Measurements from ENCODE around the gene NCKAP5. TPM values are rescaled to one million over a fixed set of nuclear protein-coding genes. Genes with fewer than 3 reads are reported as not detected.

The NCKAP5 gene
- 0.55 and 0.69 TPM in 2 replicates for total RNA-seq

DNA sequence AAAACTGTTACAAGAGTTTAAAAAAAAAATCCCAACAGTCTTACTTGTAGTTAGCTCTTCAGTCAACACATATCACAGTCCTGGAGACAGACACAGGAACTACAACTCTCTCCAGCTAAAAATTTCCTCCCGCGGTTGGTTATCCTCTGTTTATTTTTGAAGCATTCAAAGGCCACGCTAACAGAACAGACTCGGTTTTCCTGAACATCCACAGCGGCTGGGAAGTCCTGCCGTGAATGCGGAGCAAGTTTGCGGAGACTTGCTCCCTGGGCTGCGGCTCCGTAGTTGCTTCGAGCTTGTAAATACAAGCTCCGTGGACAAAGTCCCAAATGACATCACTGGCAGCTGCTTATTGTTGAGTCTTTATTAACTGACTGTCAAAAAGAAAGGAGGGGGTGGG, at the start of gene NCKAP5:
TSS of gene NCKAP5 (minus strand) at position 292 of the 400 bp plus-strand sequence. CDS start 50,937 bp downstream, outside the sequence.
- peak; percentile 68 for DNase-seq (ENCODE audit: low read depth)

DNA sequence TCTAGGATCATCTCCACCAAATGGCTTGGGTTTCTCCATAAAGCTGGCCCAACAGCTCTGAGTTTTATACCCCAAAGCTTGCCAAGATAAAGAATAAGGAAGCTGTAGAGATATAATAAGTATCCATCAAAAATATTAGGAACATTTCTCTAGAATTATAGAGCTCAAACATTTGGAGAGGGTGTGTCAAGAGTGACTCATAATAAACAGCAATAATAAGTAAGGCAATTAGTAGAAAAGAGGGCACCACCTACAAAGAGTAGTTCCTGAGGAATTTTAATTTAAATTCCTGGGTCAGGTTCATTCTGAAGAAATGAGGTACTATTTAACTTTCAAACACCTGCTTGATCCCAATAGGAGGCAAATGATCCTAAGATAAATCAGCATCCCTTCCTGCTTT, 41.4 kb upstream of the NCKAP5 start:
- peak; percentile 19 for DNase-seq (ENCODE audit: low read depth)

DNA sequence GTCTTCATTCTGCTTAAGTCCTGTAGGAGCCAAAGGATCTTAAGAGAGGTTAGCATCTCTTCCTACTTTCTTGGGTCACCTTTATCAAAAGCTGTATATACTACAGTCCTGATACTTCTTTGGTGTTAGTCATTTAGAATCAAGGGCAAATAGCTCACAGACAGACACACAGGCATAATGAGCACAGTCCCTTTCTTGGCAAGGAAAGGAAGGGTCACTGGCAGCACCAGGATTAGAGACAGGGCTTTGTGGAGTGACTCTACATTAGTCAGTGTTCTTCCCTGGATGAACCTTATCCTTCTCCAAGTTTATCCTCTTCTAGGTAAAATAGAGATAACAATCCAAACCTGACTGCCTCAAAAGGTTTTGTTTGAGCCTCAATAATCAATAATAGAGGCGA, 40.0 kb upstream of the NCKAP5 start:
- no peak for DNase-seq (ENCODE audit: low read depth)

DNA sequence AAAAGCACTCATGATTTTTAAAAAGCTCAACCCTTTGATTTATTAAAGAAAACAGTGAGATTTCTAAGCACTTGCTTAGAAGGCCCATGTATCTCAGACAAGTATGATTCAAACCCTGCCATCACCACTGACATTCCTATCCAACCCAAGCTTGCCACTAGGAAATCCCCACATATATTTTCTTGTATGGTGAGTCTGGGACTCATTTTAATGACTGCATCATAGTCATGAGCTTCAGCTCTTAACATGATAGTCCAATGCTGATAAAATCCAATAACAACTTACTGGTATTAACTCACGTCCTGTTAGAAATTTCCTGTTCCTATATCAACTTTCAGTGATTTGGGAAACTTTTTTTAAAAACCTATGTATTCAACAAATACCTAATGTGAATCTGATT, 39.4 kb upstream of the NCKAP5 start:
- peak; percentile 60 for DNase-seq (ENCODE audit: low read depth)

DNA sequence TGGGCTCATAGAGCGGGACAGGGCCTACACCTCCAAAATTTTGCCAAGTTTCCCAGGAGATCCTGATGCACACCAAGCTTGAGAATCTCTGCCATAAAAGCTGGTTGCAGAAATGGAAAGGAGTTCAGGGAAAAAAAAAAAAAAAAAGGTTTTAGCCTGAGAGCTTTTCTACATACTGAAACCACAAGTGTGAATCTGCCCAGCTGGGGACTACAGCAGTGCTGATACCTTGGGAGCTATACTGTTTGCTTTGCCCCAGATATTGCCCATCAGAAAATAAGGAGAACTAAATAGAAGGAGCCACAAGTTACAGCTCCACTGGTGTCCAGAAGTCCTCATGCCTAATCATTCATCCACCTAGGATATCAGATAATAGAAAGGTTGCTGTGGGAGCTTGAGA, 38.4 kb upstream of the NCKAP5 start:
- no peak for DNase-seq (ENCODE audit: low read depth)

DNA sequence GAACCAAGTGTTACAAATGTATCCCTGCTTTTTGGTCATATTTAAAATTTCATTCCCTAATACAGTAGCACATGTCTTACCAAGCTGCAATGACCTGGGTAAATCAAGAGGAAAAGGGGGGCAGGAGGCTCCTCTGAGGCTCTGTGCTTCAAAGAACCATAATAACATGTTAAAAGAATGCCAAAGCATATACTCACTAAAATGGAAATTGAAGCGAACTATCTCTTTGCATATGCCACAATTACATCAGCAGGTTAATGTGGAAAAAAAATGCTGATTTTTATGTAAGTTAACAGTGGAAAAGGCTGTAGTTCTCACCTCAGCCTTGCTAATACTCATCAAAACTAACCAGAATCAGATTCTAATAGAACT, 37.5 kb upstream of the NCKAP5 start:
- DNase-seq (ENCODE audit: low read depth) = no peak

DNA sequence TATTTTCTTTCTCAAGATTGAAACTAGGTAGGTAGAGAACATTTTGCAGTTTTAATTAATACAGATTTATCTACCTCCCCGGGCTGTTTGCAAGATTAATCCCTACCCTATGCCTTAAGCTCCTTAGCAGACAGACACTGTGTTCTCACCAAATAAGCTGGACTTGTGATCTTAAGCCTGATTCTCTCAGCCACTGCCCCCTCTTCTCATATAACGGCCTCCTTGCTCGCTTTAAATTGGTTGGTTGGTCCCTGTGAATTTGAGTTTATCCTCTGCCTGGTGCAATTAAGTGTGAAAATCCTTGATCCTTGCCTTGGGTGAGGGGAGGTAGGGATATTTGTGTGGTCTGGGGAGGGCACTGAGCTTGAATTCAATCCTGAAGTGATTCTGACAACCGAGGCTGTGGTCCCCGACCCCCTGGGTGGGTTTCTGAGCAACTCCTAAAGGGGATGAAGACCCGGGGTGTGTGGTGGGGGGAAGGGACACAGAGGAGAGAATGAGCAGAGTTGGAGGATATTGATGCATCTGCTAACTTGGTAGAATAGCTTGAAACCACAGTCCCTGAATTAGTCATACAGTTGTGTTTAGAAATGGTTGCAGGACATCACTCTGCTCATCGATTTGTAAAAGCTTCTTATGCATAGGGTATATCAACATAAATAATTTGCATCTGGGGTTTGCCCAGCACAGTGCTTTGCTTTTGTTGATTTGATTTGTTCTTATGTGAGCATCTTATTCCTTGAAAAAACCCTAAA, 36.9 kb upstream of the NCKAP5 start:
- DNase-seq (ENCODE audit: low read depth) = peak; percentile 40

DNA sequence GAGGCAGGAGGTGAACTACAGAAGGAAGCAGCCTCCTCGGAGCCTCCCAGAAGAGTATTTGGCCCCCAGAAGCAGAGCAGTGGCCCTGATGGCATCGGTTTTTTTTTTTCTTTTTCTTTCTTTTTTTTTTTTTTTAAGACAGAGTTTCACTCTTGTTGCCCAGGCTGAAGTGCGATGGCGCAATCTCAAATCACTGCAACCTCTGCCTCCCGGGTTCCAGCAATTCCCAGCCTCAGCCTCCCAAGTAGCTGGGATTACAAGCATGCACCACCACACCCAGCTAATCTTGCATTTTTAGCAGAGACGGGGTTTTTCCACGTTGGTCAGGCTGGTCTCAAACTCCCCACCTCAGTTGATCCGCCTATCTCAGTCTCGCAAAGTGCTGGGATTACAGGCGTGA, 34.8 kb upstream of the NCKAP5 start:
- no peak for DNase-seq (ENCODE audit: low read depth)

DNA sequence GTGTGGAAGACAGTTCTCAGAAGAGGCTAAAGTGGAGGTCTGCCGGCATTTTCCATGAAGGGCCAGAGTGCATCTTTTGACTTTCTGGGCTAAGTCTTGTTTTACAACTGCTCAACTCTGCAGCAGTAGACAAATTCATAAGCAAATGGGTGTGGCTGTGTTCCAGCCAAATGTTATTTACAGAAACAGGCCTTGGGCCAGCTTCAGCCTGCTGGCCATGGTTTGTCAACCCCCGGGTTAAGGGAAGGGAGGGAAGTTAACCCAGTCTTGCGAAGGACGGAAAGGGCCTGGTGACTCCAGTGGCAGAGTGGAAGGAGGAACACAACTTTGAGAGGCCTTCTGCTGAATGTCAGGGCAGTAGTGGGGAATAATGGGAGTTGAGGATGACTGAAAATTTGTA, 34.3 kb upstream of the NCKAP5 start:
- no peak for DNase-seq (ENCODE audit: low read depth)

DNA sequence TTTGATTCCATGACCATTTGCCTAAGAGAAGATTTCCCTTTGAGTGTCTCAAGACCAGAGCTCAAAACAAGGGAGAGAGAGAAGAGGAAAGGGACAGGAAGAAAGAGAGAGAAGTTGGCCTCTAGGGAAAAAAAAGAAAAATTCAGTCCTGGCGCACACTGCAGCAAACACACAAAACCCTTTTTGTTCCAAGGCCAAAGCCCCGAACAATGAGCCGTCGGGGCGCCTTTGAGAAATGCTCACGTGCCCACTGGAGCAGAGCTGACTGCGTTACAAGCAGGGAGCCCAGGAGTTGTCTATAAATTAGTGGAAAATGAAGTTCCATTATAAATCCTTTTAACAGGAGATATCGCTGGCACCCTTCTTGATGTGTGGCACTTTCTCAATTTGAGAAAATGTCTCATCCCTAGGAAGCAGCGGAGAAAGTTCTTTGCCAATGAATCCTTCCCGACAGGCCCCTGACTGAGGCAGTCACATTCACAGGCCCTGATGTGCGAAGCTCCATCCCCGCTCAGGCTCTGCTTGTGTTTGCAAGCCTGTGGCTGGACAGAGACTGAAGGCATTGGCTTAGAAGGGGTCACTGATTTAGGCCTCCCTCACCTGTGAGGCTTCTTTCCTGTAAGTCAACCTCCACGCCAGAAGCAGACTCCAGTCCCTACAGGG, 32.1 kb upstream of the NCKAP5 start:
- no peak for DNase-seq (ENCODE audit: low read depth)

DNA sequence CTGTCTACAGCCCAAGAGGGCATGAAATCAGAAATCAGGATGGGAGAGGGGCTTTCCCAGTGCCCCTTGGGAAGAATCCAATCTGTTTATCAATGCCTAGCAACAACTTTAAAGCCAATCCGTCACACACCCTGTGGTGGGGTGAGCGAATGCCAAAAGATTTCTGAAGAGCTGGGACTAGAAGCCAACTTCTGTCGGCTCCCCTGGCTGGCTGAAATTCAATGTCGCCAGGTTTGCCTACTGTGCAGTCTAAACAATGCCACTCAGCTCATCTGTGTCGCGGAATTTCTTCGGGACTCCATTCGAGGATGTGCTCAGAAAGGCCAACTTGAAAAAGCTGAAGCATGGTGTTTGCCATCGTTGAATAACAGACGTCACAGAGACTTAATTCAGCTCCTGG, 31.5 kb upstream of the NCKAP5 start:
- DNase-seq (ENCODE audit: low read depth) = no peak

DNA sequence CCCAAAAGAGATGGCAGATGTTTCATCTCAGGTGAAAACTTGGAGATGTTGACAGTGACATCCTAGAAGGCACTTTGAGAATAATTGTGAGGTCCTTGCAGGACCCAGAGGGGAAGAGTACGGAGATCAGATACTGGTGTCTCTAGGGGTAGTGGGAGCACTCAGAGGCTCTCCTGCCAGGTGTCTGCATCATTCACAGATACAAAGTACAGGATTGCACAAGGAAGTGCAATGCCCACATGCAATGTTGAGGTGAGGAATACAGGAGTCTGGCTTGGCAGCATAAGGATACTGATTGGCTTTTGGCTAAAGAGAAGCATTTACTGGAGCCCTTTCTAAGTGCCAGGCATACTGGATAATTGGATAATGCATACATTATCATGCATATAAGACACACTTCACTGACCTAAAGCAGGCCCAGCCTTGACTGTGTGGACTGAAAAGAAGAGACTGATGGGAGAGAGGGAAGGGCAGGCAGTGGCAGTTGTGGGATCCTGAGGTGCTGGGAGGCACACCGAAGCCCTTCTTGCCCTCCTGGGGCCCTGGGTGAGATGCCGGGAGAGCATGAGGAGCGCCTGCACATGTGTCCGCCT, 31.0 kb upstream of the NCKAP5 start:
- no peak for DNase-seq (ENCODE audit: low read depth)

DNA sequence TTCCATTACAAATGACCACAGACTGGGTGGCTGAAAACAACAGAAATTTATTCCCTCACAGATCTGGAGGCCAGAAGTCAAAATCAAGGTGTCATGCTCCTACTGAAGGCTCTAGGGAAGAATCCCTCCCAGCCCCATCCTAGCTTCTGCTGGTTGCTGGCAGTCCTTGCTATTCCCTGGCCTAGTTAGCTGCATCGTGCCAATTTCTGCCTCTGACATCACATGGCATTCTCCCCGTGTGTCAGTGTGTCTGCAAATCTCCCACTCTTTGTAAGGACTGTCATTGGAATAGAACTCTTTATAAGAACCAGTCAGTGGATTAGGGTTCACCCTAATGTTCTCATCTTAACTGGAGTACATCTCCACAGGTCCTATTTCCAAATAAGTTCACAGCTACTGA, 30.5 kb upstream of the NCKAP5 start:
- DNase-seq (ENCODE audit: low read depth) = no peak

DNA sequence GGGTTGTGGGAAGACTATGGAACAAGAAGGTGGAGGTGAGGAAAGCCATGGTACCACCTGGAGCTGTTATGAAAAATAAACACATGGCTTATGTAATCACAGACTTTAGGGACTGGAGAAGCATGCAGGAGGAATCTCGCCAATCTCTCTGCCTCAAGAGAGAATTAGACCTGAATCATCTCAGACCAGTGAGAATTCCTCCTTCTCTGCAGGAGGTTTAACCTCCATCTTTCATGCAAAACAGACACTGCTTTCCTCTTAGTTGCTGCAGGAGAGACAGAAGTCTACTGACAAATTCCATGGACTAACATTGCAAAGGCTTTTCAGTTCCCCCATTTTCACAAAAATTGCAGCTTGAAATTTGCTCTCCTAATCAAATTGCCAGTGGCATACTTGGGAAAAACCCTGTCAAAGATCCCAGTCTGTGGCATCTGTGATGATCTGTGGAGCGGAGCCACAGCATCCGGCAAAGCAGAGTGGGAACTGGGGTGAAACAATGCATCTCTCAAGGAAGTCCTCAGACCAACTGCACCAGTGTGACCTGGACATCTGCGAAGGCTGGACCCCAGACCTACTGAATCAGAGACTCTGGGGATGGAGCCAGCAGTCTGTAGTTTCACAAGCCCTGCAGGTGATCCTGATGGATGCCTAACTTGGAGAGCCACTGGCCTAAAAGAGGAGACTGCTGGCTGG, 28.6 kb upstream of the NCKAP5 start:
- DNase-seq (ENCODE audit: low read depth) = peak; percentile 15

DNA sequence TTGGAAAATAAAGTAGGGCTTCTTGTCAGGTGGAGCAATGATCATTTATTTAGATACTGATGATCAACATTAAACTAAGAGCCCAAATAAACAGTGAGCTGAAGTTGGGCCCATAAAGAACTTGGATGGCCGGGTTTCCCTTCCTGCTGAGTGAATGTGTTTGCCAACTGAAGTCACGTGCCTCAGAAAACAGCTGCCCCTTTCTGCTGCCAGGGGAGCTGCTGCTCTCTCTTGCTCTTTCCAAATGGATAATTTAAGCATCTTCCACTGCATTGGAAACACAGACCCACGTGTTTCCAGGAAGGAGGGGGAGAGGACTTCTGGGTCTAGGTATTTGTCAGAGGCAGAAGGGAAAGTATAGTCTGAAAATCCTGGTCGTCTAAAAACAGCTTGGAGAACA, 22.9 kb upstream of the NCKAP5 start:
- peak; percentile 42 for DNase-seq (ENCODE audit: low read depth)

DNA sequence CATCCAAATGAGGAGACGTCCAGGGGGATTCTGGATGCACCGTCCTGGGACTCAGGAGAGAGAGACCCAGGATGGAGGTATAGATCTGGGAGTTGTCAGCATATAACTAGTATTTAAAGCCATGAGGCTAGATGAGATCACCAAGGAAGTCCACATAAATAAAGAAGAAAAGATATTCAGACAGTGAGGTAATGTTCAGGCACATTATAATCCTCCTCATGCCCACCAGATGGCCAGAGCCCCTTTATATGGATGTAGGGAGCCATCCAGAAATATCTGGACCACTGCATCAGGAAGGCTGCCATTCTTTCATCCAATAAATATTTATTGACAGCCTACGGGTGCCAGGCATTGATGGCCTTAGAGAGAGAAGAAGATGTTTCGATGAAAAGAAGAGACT, 21.2 kb upstream of the NCKAP5 start:
- DNase-seq (ENCODE audit: low read depth) = no peak

DNA sequence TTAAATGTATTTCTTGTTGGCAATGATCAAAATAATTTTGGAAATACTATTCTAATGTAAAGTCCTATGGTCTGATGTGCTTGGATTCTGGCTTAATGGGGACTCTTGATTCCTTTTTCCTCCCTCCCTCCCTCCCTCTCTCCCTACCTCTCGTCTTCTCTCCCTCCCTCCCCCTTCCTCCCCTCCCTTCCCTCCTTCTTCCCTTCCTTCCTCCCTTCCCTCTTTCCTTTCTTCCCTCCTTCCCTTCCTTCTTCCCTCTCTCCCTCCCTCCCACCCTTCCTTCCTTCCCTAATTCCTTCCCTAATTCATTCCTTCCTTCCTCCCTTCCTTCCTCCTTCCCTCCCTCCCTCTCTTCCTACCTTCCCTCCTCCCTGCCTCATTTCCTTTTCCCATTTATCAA, 19.9 kb upstream of the NCKAP5 start:
- no peak for DNase-seq (ENCODE audit: low read depth)

DNA sequence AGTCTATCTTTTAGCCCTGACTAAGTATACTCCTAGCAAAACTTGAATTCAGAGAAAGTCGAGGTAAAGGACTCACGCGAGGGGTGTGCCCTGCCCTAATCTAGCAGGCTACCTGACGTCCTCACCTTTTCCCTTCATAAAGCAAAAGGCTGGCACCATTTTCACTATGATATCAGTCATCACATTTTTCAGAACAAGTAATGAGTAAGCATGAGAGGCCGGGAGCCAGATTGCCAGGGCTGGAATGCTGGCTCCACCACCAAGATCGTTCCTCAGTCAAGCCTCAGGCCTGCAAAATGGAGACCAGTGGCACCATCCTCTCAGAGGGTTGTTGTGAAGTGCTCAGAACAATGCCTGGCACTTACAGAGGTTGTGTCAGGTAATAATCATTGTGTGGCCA, 18.7 kb upstream of the NCKAP5 start:
- DNase-seq (ENCODE audit: low read depth) = no peak

DNA sequence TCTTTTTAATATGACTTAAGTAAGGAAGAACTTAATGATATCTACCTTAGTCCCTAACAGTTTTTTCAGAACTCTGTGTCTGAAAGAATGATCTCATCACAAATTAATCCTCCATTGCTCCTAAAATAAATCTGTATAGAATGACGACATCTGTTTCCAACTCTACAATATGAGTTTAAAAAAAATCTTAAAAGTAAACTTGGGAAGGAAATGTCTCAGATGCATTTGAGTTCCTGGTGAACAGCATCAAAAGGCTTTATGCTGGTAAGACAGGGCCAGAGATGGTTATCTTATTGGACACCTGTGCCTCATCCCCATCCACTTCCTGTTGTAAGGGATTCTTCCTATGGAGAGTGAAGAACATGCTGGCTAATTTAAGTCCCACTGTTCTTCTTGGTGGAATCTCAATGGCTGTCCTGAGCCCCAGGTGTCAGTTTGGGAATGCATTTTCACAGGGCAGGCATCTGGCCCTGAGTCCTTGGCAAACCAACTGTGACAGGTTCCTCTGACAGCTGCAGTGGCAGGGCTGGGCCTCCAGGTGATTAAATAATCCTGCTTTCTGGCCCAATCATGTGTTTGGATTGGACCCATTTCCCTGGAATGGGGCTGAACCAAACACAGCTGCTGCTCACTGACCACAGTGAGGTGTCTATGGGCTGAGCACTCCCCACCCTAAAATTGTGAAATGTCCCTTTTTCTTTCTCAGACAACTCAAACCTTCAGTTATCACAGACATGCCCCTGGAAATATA, 12.9 kb upstream of the NCKAP5 start:
- no peak for DNase-seq (ENCODE audit: low read depth)

DNA sequence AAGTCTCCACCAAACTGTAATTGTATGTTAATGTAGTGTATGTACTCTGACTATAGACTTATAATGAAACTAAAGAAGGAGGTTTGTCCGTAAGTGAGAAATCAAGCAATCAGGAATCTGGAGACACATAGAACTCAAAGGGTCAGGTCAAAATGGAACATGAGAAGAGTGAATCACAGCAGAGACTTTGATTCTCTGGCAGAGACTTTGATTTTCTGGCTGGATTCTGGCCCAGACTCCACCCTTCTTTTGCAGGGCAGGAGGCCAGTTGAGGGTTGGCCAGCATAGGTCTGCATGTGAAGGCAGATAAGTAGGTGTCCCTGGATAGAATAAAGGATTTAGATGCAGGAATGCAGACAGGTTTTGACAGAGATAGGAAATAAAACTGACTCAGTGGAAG, 11.0 kb upstream of the NCKAP5 start:
- peak; percentile 64 for DNase-seq (ENCODE audit: low read depth)

DNA sequence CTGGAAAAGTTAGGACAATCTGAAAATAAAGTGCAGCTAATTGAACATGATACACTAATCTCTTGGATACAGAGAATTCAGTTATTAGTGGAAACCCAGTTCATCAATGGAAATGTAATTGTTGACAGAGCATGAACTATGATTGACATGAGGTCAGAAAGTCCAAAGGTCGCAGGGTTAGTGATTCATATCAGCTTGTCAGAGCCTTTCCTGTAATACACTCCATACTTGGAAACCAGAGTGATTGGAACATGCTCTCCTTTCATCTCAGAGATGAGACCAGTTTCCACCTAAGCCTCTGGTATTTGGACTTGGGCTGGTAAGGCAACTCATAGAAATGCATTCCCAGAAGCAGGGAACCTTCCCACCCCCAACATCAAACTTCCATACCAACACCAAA, 8.5 kb upstream of the NCKAP5 start:
- DNase-seq (ENCODE audit: low read depth) = no peak

DNA sequence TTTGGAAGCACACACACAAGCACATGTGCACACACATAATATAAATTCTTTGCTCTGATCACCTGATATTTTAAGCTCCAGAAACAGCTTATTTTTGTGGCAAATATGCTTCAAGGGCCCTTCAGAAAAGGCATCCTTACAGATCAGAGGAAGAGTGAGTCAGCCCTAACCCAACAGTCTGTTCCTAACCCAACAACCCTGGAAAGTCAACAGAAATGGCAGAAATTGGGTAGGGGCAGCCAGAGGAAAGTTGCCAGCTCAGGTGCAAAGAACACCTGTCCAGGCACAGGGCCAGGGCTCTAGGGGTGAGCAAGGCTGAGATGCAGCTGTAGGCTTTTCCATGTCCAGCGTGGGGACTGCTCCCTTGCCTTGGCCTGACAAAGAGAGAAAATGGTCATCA, 6.4 kb upstream of the NCKAP5 start:
- no peak for DNase-seq (ENCODE audit: low read depth)
